NCI-H345 (cell line): ENCODE results near the gene CFAP161.

Source experiments
- DNase-seq: peaks from one replicate; lab custom pipeline; 2025; lab: John Stamatoyannopoulos, UW

CFAP161 gene

GRCh38 chr15:81184188-81184587 is 50.1 kb downstream of the CFAP161 start:
- no peak for DNase-seq

- no peak for DNase-seq
Measured at GRCh38 chr15:81185631-81186295, 51.7 kb downstream of the CFAP161 start.

DNA sequence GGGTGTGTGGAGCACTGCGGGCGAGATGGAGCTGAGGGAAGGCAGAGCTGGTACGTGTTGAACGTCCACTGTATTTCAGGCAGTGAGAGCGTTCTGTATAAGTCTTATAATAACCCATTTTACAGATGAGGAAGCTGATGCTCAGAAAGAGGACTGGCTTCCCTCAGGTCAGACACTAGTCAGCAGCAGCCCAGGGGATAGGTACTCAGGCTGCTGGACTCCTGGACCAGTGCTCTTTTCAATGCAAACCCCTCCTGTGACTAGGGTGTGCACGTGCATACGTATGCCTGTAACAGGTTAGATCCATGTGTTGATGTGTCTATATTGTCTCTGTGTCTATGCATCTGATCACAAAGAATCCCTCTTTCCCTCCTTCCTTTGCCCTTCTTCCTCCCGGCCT is 54.3 kb downstream of the CFAP161 start:
- no peak for DNase-seq

DNA sequence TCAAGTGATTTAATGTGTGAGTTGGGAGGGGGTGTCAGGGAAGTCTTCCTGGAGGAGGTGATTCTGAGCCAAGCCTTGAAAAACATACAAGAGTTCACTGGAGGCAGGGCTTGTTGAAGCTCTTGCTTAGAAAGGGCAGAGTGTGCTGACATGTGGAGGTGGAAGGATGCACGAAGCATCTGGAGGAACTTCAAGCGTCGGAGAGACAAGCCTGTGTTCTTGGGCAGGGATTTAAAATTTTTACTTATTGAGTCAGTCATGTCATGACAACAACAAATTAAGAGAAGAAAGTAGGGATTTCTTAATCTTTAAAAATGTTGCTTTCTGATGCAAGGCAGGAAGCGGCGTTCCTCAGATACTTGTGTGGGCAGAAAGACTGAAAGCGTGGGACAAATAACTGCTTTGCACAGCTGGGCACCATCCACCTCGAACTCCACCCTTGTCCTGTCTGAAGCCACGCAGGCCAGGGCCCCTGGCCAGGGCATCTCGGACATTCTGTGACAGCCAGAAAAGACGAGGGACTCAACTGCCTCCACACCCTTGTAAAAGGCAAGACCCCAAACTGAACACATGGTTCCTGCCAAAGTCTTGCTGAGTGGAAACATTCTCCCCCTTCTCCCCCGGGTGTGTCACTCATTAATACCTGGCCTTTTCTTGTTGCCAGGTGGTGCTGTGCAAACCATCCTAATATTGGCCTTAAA is 55.7 kb downstream of the CFAP161 start:
- DNase-seq: no peak

DNA sequence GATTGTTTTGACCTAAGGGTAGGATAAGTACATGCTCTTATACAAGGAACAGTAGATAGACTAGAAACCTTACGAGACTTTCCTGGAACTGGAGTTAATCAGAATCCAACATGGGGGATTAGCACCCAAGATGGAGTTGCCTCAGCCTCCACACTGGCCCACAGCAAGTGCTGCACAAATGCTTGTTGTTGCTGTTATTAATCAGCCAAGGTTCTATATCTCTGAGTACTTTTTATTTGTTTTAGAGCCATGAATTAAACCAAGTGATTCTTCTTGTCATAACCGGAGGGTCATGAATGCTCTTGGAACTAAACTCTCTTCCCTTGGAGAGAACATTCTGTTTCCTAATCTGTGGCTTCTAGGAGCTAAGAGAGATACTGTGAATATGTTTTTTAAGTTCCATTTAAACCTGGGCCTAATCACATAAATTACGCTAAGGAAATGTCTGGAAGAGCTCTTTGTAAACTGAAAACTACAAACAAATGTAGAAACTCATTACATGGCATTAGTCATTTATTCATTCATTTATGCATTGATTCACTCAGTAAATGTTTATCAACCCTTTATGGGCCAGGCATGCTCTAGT is 56.9 kb downstream of the CFAP161 start:
- no peak for DNase-seq

DNA sequence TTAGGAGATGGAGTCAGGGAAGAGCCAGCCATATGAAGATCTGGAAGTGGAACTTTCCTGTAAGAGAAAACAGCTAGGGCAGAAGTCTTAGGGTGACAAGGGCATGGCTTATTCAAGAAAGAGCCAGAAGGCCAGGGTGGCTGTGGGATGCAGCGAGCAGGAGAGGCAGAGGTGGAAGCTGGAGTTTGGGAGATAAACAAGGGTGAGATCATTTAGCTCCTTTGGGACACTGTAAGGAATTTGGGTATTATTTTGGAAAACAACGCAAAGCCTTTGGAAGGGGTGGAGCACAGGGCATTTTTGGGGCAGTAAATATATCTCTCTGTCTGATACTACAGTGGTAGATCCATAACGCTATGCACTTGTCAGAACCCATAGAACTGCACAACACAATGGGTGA is 57.6 kb downstream of the CFAP161 start:
- no peak for DNase-seq

GRCh38 chr15:81194723-81195122 is 60.7 kb downstream of the CFAP161 start:
- no peak for DNase-seq

DNA sequence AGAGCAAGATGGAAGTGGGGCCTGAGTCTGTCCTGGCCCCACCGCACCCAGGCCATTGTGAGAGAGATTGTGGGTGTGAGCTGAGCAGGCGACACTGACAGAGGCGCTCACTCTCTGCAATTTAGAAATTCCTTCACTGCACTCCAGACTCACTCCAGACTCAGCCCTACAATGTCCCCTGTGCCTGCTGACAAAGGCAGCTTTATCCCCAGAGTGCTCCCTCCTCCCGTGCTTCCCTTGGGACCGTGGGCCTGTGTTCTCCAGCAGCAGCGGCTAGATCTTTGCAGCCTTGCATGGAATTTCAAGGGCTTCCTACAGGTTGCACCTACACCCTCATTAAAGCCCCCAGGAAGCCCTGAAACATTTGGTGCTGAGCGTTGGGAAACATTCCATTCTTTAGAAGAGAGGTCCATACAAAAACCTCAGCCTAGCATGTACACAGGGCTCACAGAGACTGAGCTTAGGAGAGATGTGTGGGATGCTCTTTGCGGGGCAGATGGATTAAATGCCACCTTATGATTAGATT is 61.3 kb downstream of the CFAP161 start:
- DNase-seq: peak; percentile 42

- no peak for DNase-seq
Measured at GRCh38 chr15:81196576-81197254, 62.6 kb downstream of the CFAP161 start, which contains the start of gene IL16. Gene IL16, plus strand, starts transcription at chr15:81196879. Its CDS starts 28,521 bp downstream, at chr15:81225400.

DNA sequence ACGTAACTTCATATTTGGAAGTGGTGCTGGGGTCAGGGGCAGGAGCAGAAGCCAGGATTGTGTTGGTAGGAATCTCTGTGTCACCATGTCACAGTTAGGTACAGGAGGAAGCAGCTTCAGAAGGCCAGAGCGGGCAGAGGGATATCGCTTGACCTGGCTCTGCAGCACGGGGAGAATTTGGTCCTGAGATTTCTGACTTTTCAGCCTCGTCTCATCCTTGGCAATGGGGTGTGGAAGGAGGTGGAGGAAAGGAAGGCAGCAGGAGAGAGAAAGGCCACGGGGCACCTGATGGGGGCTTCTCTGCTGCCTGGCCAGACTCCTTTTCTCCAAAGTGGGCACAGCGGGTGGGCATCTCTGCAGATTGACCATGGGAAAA is 63.2 kb downstream of the CFAP161 start:
- no peak for DNase-seq

DNA sequence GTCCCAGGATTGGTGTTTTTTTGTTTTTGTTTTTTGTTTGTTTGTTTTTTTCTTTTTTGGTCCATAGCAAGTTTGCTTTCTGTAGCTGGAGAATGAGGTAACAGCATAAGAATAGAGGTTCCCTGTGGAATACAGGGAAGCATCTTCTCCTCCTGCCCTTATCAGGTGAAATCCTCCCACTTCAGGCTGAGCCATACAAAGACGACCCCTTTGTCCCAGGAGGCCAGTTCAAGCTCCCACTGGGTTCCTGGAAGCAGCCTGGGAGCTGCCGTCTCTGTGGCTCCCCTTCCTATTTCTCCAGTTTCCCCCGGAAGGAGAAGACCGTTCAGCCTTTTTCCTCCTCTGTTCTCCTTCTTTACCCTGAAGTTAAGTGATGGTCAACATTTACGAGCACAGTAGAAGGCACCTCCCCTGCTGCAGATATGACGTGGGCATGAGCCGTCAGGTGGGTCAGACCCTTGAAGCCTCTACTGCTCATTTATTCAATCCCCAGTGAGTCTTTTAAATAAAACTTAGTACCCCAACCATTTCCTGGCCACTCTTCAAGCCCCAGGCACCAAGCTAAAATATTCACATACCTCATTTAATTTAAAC is 63.7 kb downstream of the CFAP161 start:
- no peak for DNase-seq
